Activated CD4-positive, alpha-beta T cell treated with anti-CD3 and anti-CD28 coated beads, Interleukin-2, Interleukin-4, amounts not matched to agents 100 ng/mL and 50 ng/mL, durations not matched to agents 16 hours and 8 hours (primary cell): ENCODE measurements around the gene CYB561D2.

Experiments
- DNase-seq: peaks from one replicate; pipeline ENCODE4 v3.0.0-alpha.2; 2020; ENCODE audit warnings: low spot score

Gene CYB561D2

GRCh38 chr3:50365842-50366220 is 15.2 kb downstream of the CYB561D2 start:
- DNase-seq: no peak

GRCh38 chr3:50369012-50369670 is 18.5 kb downstream of the CYB561D2 start:
- no peak for DNase-seq

GRCh38 chr3:50370594-50370993 is 19.9 kb downstream of the CYB561D2 start:
- no peak for DNase-seq

- DNase-seq: no peak
Measured at GRCh38 chr3:50371133-50371685, 20.5 kb downstream of the CYB561D2 start.

GRCh38 chr3:50372349-50372748 is 21.7 kb downstream of the CYB561D2 start:
- DNase-seq: no peak

GRCh38 chr3:50373146-50374051 is 22.7 kb downstream of the CYB561D2 start:
- no peak for DNase-seq

- DNase-seq: no peak
Measured at GRCh38 chr3:50374363-50375257, 23.9 kb downstream of the CYB561D2 start.

GRCh38 chr3:50375258-50375931 is 24.7 kb downstream of the CYB561D2 start:
- DNase-seq: no peak

GRCh38 chr3:50378024-50378423 is 27.4 kb downstream of the CYB561D2 start:
- no peak for DNase-seq

GRCh38 chr3:50378757-50379156 is 28.1 kb downstream of the CYB561D2 start:
- no peak for DNase-seq

GRCh38 chr3:50380405-50381085 is 29.9 kb downstream of the CYB561D2 start:
- DNase-seq: no peak

GRCh38 chr3:50381383-50381782 is 30.7 kb downstream of the CYB561D2 start:
- DNase-seq: no peak

GRCh38 chr3:50382722-50383121 is 32.1 kb downstream of the CYB561D2 start:
- DNase-seq: no peak

GRCh38 chr3:50383750-50384149 is 33.1 kb downstream of the CYB561D2 start:
- no peak for DNase-seq

- no peak for DNase-seq
Measured at GRCh38 chr3:50385754-50386153, 35.1 kb downstream of the CYB561D2 start.

GRCh38 chr3:50388016-50388719 is 37.5 kb downstream of the CYB561D2 start:
- DNase-seq: no peak

- DNase-seq: no peak
Measured at GRCh38 chr3:50388720-50389413, 38.2 kb downstream of the CYB561D2 start.

- DNase-seq: no peak
Measured at GRCh38 chr3:50389414-50389767, 38.7 kb downstream of the CYB561D2 start.

GRCh38 chr3:50390508-50391224 is 40.0 kb downstream of the CYB561D2 start:
- DNase-seq: no peak
